ENCODE measurements around the gene TGFBR1.

GRCh38 chr9:99189186-99189585 lies 84.3 kb downstream of the TGFBR1 start:
- TF ChIP-seq EZH2 (optimal IDR thresholded peaks at IDR 0.05; ENCODE audit: low read depth, low read length) = no peak
- no peak for TF ChIP-seq CTCF (IDR thresholded peaks at IDR 0.05; ENCODE audit: low read length)

Data from MM.1S (cell line).